Nephron progenitor cell (in vitro differentiated cells): Measurements from ENCODE around the gene SIGLEC12.

Experiments
- DNase-seq: peaks from one replicate; pipeline ENCODE4 v3.0.0; 2021
- H3K27ac Mint-ChIP-seq: 2 replicates; pipeline ENCODE4 v1.8.0; 2021; ENCODE audit warnings: mild to moderate bottlenecking, moderate library complexity, mixed read lengths
- H3K27me3 Mint-ChIP-seq: 2 replicates; pipeline ENCODE4 v1.8.0; 2021; ENCODE audit warnings: mild to moderate bottlenecking, low read depth, mixed read lengths; ENCODE audit not compliant: poor library complexity
- H3K36me3 Mint-ChIP-seq: 2 replicates; pipeline ENCODE4 v1.8.0; 2021; ENCODE audit warnings: low read depth, mixed read lengths
- H3K4me1 Mint-ChIP-seq: 2 replicates; pipeline ENCODE4 v1.8.0; 2021; ENCODE audit warnings: mixed read lengths
- H3K4me3 Mint-ChIP-seq: 2 replicates; pipeline ENCODE4 v1.8.0; 2021; ENCODE audit warnings: mild to moderate bottlenecking, moderate library complexity, mixed read lengths
- H3K9me3 Mint-ChIP-seq: 2 replicates; pipeline ENCODE4 v1.8.0; 2021; ENCODE audit warnings: mild to moderate bottlenecking, moderate library complexity, mixed read lengths
- TF ChIP-seq, protein P1 (sequence below): fragments of 200-600 bp; sonication (generic); IDR thresholded peaks from 2 replicates; pipeline ENCODE4 v1.5.0; 2021; ENCODE audit warnings: antibody characterized with exemption

SIGLEC12 gene

DNA sequence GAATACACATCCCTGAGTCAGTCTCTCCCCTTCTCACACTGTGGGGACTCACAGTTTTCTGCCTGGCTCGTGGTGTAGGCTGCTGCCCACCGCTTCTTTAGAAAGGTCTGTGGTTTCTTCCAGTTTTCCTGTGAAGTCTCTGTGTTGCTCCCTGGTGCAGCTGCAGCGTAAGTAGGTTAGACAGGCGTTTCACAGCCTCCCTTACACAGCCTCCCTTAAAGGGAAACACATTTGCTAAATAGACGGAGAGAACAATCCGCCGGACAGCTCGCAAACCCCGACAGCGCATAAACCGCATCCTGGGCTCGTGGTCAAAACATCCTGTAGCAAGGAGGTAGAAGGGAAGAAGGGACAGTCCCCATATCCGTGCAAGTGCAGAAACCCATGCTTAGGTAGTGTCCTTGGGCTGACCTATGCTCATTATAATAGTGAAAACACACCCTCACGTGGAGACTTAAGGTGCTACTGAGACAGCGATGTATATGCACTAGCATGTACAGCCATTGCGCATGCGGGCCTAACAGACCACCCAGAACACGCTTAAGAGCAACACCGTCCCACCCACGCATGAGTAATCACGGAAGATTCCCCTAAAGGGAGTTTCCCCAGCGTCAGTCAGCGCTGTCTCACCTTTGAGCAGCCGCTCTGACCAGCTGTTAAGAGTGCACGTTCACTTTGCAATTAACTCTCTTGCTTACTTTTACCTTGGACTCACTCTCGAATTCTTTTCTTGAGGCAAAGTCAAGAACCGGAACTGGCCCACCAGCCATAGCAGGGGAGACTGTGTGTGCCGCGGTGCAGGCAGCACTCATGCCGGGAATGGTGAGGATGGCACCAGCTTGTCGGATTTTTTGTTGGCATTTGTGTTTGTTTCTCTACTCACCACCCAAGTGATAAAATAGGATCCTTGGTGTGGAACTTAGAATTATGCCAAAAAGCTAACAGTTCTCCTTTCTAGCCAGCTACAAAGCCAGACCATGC lies 59.9 kb downstream of the SIGLEC12 start:
- no peaks in the 10 kb centered on the region for H3K4me1 Mint-ChIP-seq
- H3K9me3 Mint-ChIP-seq = peaks cover 11% of the 10 kb centered on the region
- TF ChIP-seq, protein P1, sequence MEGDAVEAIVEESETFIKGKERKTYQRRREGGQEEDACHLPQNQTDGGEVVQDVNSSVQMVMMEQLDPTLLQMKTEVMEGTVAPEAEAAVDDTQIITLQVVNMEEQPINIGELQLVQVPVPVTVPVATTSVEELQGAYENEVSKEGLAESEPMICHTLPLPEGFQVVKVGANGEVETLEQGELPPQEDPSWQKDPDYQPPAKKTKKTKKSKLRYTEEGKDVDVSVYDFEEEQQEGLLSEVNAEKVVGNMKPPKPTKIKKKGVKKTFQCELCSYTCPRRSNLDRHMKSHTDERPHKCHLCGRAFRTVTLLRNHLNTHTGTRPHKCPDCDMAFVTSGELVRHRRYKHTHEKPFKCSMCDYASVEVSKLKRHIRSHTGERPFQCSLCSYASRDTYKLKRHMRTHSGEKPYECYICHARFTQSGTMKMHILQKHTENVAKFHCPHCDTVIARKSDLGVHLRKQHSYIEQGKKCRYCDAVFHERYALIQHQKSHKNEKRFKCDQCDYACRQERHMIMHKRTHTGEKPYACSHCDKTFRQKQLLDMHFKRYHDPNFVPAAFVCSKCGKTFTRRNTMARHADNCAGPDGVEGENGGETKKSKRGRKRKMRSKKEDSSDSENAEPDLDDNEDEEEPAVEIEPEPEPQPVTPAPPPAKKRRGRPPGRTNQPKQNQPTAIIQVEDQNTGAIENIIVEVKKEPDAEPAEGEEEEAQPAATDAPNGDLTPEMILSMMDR = no peak
- H3K4me3 Mint-ChIP-seq = no peak overlapping the region
- H3K27ac Mint-ChIP-seq = no peak overlapping the region
- peaks cover 19% of the 10 kb centered on the region for H3K27me3 Mint-ChIP-seq
- no peaks in the 10 kb centered on the region for H3K36me3 Mint-ChIP-seq
- no peak for DNase-seq
